Activated T-helper 17 cell treated with anti-CD3 and anti-CD28 coated beads, Interleukin-2, amount 50 U/mL, for 72 hours (primary cell): ENCODE data around the gene PUSL1. TPM values are rescaled to one million over a fixed set of nuclear protein-coding genes. Genes with fewer than 3 reads are reported as not detected.

Experiments used
- ATAC-seq: fragments of 150-1000 bp; cut with Tn5 transposase; replicated peaks from 2 replicates; pipeline ENCODE4 v1.10.0; 2021; ENCODE audit warnings: mild to moderate bottlenecking, moderate library complexity
- H3K27ac Mint-ChIP-seq: one replicate; pipeline ENCODE4 v1.8.0; 2022; ENCODE audit warnings: mixed read lengths
- H3K27me3 Mint-ChIP-seq: one replicate; pipeline ENCODE4 v1.8.0; 2022; ENCODE audit warnings: mixed read lengths
- H3K36me3 Mint-ChIP-seq: one replicate; pipeline ENCODE4 v1.8.0; 2022; ENCODE audit warnings: low read depth, mild to moderate bottlenecking, mixed read lengths
- H3K4me1 Mint-ChIP-seq: one replicate; pipeline ENCODE4 v1.8.0; 2022; ENCODE audit warnings: mixed read lengths
- H3K4me3 Mint-ChIP-seq: one replicate; pipeline ENCODE4 v1.8.0; 2022; ENCODE audit warnings: mild to moderate bottlenecking, mixed read lengths
- H3K9me3 Mint-ChIP-seq: one replicate; pipeline ENCODE4 v1.8.0; 2022; ENCODE audit warnings: mixed read lengths
- total RNA-seq, 2 donors: library from RNA; stranded (reverse); gene quantifications; one replicate each; pipeline ENCODE4 v1.2.3, GENCODE V29; 2022

The PUSL1 gene, protein sequence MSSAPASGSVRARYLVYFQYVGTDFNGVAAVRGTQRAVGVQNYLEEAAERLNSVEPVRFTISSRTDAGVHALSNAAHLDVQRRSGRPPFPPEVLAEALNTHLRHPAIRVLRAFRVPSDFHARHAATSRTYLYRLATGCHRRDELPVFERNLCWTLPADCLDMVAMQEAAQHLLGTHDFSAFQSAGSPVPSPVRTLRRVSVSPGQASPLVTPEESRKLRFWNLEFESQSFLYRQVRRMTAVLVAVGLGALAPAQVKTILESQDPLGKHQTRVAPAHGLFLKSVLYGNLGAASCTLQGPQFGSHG
- total RNA-seq = 10 to 100 TPM; 15.9 to 24.0 TPM

GRCh38 chr1:1307923-1308755, at the start of gene PUSL1, which contains the start of gene ACAP3:
Gene PUSL1 (plus strand): TSS chr1:1308597. CDS start chr1:1308644, 47 bp downstream.
Gene ACAP3 (minus strand): TSS chr1:1307930. CDS start chr1:1307815, 115 bp downstream.
- Mint-ChIP-seq H3K27me3 (no peaks in the 10 kb centered on the region), H3K9me3 (no peaks in the 10 kb centered on the region), H3K4me1 (no peaks in the 10 kb centered on the region), H3K27ac (peak within 1 kb of the TSS; percentile 84), H3K4me3 (peak within 1 kb of the TSS; percentile 86), H3K36me3 (peaks cover 14% of the 10 kb centered on the region)
- ATAC-seq = peak; percentile 79

DNA sequence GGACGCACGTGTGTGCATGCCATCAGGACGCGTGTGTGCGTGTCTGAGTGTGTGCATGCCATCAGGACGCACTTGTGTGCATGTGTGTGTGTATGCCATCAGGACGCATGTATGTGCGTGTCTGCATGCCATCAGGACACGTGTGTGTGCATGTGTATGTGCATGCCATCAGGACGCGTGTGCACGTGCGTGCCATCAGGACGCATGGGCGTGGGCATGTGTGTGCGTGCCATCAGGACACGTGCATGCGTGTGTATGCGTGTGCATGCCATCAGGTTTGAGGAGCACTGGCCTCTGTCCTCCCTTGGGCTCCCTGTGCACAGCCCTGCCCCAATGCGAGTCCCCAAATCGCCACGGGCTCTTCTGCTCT, 49.3 kb upstream of the PUSL1 start:
- Mint-ChIP-seq H3K9me3 (no peaks in the 10 kb centered on the region), H3K36me3 (peaks cover 90% of the 10 kb centered on the region), H3K27me3 (no peaks in the 10 kb centered on the region), H3K4me1 (peaks cover 12% of the 10 kb centered on the region), H3K27ac (no peak overlapping the region), H3K4me3 (no peak overlapping the region)
- ATAC-seq = no peak

DNA sequence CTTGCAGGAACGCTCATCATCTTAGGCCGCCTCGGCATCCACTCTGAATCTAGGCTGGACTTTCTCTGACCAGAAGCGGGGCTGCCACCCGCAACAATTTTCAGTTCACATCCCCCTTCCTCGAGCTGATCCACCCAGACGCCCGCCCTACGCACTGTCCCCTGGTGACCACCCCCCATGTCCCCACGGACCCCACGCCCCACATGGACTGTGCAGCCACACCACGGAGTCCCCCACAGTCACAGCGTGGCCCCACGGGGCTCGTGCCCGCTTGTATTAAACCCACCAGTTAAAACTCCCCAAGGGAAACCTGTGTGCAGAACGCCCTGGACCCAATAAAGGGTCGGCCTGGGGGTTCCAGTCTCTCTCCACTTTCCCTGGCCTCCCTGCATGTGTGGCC, 48.9 kb upstream of the PUSL1 start:
- Mint-ChIP-seq H3K27ac (peak overlapping the region; percentile 12), H3K4me1 (peaks cover 12% of the 10 kb centered on the region), H3K36me3 (peaks cover 92% of the 10 kb centered on the region), H3K27me3 (no peaks in the 10 kb centered on the region), H3K9me3 (no peaks in the 10 kb centered on the region), H3K4me3 (no peak overlapping the region)
- no peak for ATAC-seq

DNA sequence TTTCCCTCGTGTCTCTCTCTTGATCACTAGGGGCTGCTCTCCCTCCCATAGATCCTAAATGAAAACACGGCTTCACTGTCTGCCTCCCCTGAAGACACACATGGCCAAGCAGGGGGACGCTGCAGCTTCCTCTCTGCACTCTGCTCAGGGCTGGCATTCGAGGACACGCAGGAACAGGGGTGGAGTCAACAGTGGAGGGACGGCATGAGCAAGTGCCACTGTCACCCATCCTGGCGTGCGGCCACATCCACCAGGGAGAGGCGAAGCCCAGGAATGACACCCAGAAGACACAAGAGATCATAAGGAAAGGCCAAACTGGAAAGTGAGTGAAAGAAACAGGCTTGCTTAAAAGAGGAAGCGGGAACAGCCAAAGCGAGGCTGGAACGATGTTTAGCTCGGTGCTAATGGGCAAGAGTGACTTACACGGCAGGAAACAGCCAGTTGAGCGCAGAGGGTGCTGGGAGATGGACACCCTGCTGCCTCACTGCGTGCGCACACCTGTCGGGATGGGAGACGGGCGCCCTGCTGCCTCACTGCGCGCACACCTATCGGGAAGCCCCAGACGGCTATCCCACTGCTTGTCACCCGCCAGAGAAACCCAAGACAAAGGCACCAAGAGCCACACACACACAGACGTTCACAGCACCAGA, 48.3 kb upstream of the PUSL1 start:
- H3K4me1 Mint-ChIP-seq = peaks cover 12% of the 10 kb centered on the region
- no peaks in the 10 kb centered on the region for H3K9me3 Mint-ChIP-seq
- H3K36me3 Mint-ChIP-seq = peaks cover 92% of the 10 kb centered on the region
- H3K4me3 Mint-ChIP-seq = no peak overlapping the region
- ATAC-seq = no peak
- H3K27me3 Mint-ChIP-seq = no peaks in the 10 kb centered on the region
- peak overlapping the region; percentile 84 for H3K27ac Mint-ChIP-seq

GRCh38 chr1:1260843-1261560, 47.4 kb upstream of the PUSL1 start:
- Mint-ChIP-seq H3K4me3 (peak overlapping the region; percentile 33), H3K27me3 (no peaks in the 10 kb centered on the region), H3K4me1 (peaks cover 12% of the 10 kb centered on the region), H3K36me3 (peaks cover 91% of the 10 kb centered on the region), H3K9me3 (no peaks in the 10 kb centered on the region), H3K27ac (peak overlapping the region; percentile 84)
- no peak for ATAC-seq

GRCh38 chr1:1262071-1262470, 46.3 kb upstream of the PUSL1 start:
- Mint-ChIP-seq H3K36me3 (peaks cover 87% of the 10 kb centered on the region), H3K9me3 (no peaks in the 10 kb centered on the region), H3K27me3 (no peaks in the 10 kb centered on the region), H3K4me3 (no peak overlapping the region), H3K4me1 (peaks cover 12% of the 10 kb centered on the region), H3K27ac (no peak overlapping the region)
- no peak for ATAC-seq

- no peaks in the 10 kb centered on the region for H3K9me3 Mint-ChIP-seq
- peaks cover 12% of the 10 kb centered on the region for H3K4me1 Mint-ChIP-seq
- ATAC-seq = no peak
- H3K27me3 Mint-ChIP-seq = no peaks in the 10 kb centered on the region
- H3K27ac Mint-ChIP-seq = peak overlapping the region; percentile 38
- H3K36me3 Mint-ChIP-seq = peaks cover 85% of the 10 kb centered on the region
- no peak overlapping the region for H3K4me3 Mint-ChIP-seq
Observed at GRCh38 chr1:1262758-1263157, 45.6 kb upstream of the PUSL1 start.

DNA sequence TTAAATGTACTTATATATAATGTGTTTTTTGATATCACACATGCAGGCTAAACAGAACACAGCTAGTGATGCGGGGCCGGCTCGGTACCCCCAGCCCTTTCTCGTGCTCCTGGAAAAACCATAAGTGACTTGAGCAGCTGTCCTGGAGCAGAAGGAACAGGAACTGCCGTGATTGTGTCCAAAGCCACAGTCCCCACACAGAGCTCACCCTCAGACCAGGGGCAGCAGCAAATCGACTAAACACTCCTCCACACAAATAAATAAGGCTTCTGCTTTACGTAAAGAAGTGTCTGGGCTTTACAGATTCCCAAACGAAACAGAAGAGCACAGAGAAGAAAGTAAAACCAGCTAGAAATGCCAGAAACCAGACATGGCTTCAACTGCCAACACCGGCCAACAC, 44.4 kb upstream of the PUSL1 start:
- Mint-ChIP-seq H3K27me3 (no peaks in the 10 kb centered on the region), H3K27ac (no peak overlapping the region), H3K36me3 (peaks cover 81% of the 10 kb centered on the region), H3K4me1 (peaks cover 12% of the 10 kb centered on the region), H3K9me3 (no peaks in the 10 kb centered on the region), H3K4me3 (no peak overlapping the region)
- no peak for ATAC-seq

GRCh38 chr1:1264868-1265272, 43.5 kb upstream of the PUSL1 start:
- Mint-ChIP-seq H3K27me3 (no peaks in the 10 kb centered on the region), H3K4me3 (no peak overlapping the region), H3K9me3 (no peaks in the 10 kb centered on the region), H3K4me1 (peaks cover 10% of the 10 kb centered on the region), H3K36me3 (peaks cover 78% of the 10 kb centered on the region), H3K27ac (no peak overlapping the region)
- peak; percentile 24 for ATAC-seq

DNA sequence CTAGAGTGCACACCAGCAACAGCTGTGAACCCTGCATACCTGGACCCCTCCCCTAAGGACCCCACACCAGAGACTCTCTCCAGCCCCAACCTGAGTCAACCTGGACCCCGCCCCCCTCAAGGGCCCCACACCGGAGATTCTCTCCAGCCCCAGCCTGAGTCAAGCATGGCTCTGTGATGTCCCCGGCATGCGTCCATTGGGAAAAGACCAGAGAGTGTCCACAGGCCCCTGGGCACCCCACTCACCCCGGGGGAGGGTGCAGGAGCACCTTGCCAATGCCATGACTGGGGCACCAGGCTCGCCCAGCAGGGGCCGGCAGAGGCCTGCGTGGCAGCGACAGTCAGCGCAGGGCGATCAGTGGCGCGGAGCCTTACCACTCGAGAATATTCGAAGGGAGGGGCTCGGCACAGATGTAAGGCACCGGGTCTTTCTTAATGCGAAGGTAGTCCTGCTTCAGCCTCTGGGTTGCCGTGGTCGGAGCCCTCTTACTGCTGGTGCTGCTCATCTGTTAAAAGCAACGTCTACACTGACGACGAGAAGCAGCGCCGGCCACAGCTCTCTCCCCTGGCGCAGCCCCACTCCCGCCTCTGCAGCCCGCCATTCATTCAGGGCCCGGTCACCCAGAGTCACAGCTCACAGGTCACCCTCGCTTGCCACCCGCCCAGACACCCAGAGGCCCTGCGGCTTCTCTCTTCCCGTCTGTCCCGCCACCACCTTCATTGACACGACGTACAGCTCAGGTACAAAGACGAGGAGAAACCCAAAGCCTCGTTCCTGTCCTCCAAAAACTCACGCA, 40.7 kb upstream of the PUSL1 start:
- H3K27me3 Mint-ChIP-seq = no peaks in the 10 kb centered on the region
- H3K36me3 Mint-ChIP-seq = peaks cover 78% of the 10 kb centered on the region
- ATAC-seq = no peak
- no peak overlapping the region for H3K27ac Mint-ChIP-seq
- peaks cover 19% of the 10 kb centered on the region for H3K4me1 Mint-ChIP-seq
- no peaks in the 10 kb centered on the region for H3K9me3 Mint-ChIP-seq
- no peak overlapping the region for H3K4me3 Mint-ChIP-seq

- Mint-ChIP-seq H3K36me3 (peaks cover 78% of the 10 kb centered on the region), H3K9me3 (no peaks in the 10 kb centered on the region), H3K4me1 (peaks cover 19% of the 10 kb centered on the region), H3K27me3 (no peaks in the 10 kb centered on the region), H3K27ac (no peak overlapping the region), H3K4me3 (no peak overlapping the region)
- no peak for ATAC-seq
Observed at GRCh38 chr1:1268284-1268682, 40.1 kb upstream of the PUSL1 start.

GRCh38 chr1:1270813-1271212, 37.6 kb upstream of the PUSL1 start:
- peak overlapping the region; percentile 83 for H3K4me3 Mint-ChIP-seq
- ATAC-seq = no peak
- H3K9me3 Mint-ChIP-seq = no peaks in the 10 kb centered on the region
- H3K27ac Mint-ChIP-seq = peak overlapping the region; percentile 86
- H3K36me3 Mint-ChIP-seq = peaks cover 58% of the 10 kb centered on the region
- peaks cover 19% of the 10 kb centered on the region for H3K4me1 Mint-ChIP-seq
- no peaks in the 10 kb centered on the region for H3K27me3 Mint-ChIP-seq

DNA sequence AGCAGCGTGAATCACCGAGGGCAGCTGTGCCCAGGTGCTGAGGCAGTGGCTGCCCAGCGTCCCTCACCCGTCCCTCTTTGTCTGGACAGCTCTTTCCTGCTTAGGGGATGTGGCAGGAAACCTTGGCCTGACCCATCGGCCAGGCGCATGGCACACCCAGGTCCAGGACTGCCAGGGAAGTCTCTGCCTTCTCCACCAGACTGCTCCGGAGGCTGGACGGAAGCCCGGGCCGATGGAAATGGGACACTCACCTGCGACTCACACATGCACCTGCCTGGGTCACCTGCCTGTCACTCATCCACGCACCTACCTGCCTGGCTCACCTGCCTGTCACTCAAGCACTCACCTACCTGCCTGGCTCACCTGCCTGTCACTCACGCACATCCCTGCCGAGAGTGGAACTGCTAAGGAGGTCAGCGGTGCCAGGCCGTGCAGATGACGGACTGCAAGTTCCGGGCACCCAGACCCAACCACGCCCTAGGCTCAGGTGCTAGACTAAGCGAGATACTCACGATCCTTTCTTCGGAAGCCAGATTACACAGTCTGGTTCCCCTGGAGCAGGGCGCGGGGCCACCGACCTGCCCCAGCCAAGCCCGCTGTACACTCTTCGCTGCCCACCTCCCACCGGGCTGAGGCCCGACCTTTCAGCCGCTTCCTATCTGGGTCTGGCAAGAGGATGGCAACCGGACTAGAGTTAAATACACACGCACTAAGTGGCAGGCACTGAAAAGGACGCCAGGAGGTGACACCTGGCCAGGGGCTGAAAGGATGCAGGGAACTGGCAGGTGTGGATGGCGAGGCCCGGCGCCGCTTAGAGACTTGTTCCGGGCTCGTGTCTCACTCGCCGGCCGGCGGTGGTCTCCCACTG, 35.8 kb upstream of the PUSL1 start:
- H3K4me1 Mint-ChIP-seq = peaks cover 19% of the 10 kb centered on the region
- no peaks in the 10 kb centered on the region for H3K9me3 Mint-ChIP-seq
- no peaks in the 10 kb centered on the region for H3K27me3 Mint-ChIP-seq
- H3K4me3 Mint-ChIP-seq = peak overlapping the region; percentile 83
- H3K36me3 Mint-ChIP-seq = peaks cover 45% of the 10 kb centered on the region
- peak overlapping the region; percentile 85 for H3K27ac Mint-ChIP-seq
- ATAC-seq = no peak
